ENCODE measurements around the gene UNC5C. TPM values are rescaled to one million over a fixed set of nuclear protein-coding genes. Genes with fewer than 3 reads are reported as not detected.

Gene UNC5C
- total RNA-seq, 2 experiments from 2014 or later = not detected

GRCh38 chr4:95590615-95591014 lies 41.8 kb upstream of the UNC5C start:
- H3K27ac Mint-ChIP-seq = no peak overlapping the region
- intact Hi-C loops (cut with micrococcal nuclease) = no loop called here
- TF ChIP-seq CTCF (IDR thresholded peaks at IDR 0.05) = no peak

GRCh38 chr4:95585016-95585695 lies 36.4 kb upstream of the UNC5C start:
- intact Hi-C loops (cut with micrococcal nuclease) = no loop called here
- Mint-ChIP-seq H3K4me1 (ENCODE audit: low read depth) (no peaks in the 10 kb centered on the region), H3K36me3 (ENCODE audit: low read depth) (no peaks in the 10 kb centered on the region), H3K4me3 (no peak overlapping the region), H3K27ac (no peak overlapping the region), H3K27me3 (peaks cover 2% of the 10 kb centered on the region), H3K9me3 (peaks cover 1% of the 10 kb centered on the region)
- ATAC-seq = no peak
- DNase-seq = no peak
- ChIA-PET POLR2A (no interaction called here), CTCF (no interaction called here)
- no peak for TF ChIP-seq CTCF (IDR thresholded peaks at IDR 0.05)

More at GRCh38 chr4:95590615-95591014, 41.8 kb upstream of the UNC5C start:
- ChIA-PET CTCF (no interaction called here), POLR2A (no interaction called here)
- no peaks in the 10 kb centered on the region for H3K9me3 Mint-ChIP-seq
- H3K36me3 Mint-ChIP-seq (ENCODE audit: low read depth) = no peaks in the 10 kb centered on the region
- DNase-seq (no peak), ATAC-seq (no peak)
- H3K27me3 Mint-ChIP-seq = peaks cover 2% of the 10 kb centered on the region
- H3K4me3 Mint-ChIP-seq = no peak overlapping the region
- H3K4me1 Mint-ChIP-seq (ENCODE audit: low read depth) = no peaks in the 10 kb centered on the region

GRCh38 chr4:95580226-95580625 lies 31.5 kb upstream of the UNC5C start:
- intact Hi-C loops (cut with micrococcal nuclease) = no loop called here
- Mint-ChIP-seq H3K27ac (no peak overlapping the region), H3K27me3 (no peaks in the 10 kb centered on the region), H3K36me3 (ENCODE audit: low read depth) (no peaks in the 10 kb centered on the region), H3K4me1 (ENCODE audit: low read depth) (no peaks in the 10 kb centered on the region), H3K9me3 (peaks cover 13% of the 10 kb centered on the region), H3K4me3 (no peak overlapping the region)
- POLR2A ChIA-PET = no interaction called here
- TF ChIP-seq CTCF (IDR thresholded peaks at IDR 0.05) = no peak
- ATAC-seq (no peak), DNase-seq (no peak)
- CTCF ChIA-PET = no interaction called here

- intact Hi-C loops (cut with micrococcal nuclease) = no loop called here
- ChIA-PET POLR2A (no interaction called here), CTCF (no interaction called here)
- TF ChIP-seq CTCF (IDR thresholded peaks at IDR 0.05) = no peak
- Mint-ChIP-seq H3K9me3 (peaks cover 3% of the 10 kb centered on the region), H3K36me3 (ENCODE audit: low read depth) (no peaks in the 10 kb centered on the region), H3K4me1 (ENCODE audit: low read depth) (no peaks in the 10 kb centered on the region), H3K27ac (no peak overlapping the region), H3K4me3 (no peak overlapping the region), H3K27me3 (no peaks in the 10 kb centered on the region)
- DNase-seq = no peak
- ATAC-seq = no peak
Observed at GRCh38 chr4:95572304-95572991, 23.7 kb upstream of the UNC5C start.

- Mint-ChIP-seq H3K27ac (no peak overlapping the region), H3K27me3 (no peaks in the 10 kb centered on the region), H3K4me1 (ENCODE audit: low read depth) (no peaks in the 10 kb centered on the region)
Observed at GRCh38 chr4:95571577-95571976, 22.8 kb upstream of the UNC5C start.

More at GRCh38 chr4:95571577-95571976, 22.8 kb upstream of the UNC5C start:
- Mint-ChIP-seq H3K36me3 (ENCODE audit: low read depth) (no peaks in the 10 kb centered on the region), H3K9me3 (peaks cover 2% of the 10 kb centered on the region), H3K4me3 (no peak overlapping the region)
- ATAC-seq (no peak), DNase-seq (no peak)
- ChIA-PET POLR2A (no interaction called here), CTCF (no interaction called here)
- TF ChIP-seq CTCF (IDR thresholded peaks at IDR 0.05) = no peak
- intact Hi-C loops (cut with micrococcal nuclease) = no loop called here

Measured in activated CD8-positive, alpha-beta T cell treated with anti-CD3 and anti-CD28 coated beads for 36 hours (primary cell).